HG03139 (cell line): ENCODE data around the gene GAPVD1.

ENCODE experiments used
- ATAC-seq: cut with Tn5 transposase; IDR thresholded peaks from one replicate; pipeline ENCODE4 v1.9.1; 2021; ENCODE audit not compliant: unreplicated experiment

Gene GAPVD1

DNA sequence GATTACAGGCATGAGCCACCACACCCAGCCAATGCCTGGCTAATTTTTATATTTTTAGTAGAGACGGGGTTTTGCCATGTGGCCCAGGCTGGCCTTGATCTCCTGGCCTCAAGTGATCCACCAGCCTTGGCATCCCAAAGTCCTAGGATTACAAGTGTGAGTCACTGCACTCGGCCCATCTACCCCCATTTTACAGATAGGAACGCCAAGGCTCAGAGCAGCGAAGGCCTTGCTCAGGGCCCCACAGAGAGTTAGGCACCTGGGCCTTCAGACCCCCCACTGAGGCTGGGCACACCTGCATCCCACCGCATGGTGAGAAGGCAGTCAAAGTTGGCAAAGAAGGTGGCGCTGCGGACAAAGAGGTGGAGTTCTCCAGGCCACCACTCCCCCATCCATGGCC is 143.1 kb downstream of the GAPVD1 start:
- no peak for ATAC-seq

DNA sequence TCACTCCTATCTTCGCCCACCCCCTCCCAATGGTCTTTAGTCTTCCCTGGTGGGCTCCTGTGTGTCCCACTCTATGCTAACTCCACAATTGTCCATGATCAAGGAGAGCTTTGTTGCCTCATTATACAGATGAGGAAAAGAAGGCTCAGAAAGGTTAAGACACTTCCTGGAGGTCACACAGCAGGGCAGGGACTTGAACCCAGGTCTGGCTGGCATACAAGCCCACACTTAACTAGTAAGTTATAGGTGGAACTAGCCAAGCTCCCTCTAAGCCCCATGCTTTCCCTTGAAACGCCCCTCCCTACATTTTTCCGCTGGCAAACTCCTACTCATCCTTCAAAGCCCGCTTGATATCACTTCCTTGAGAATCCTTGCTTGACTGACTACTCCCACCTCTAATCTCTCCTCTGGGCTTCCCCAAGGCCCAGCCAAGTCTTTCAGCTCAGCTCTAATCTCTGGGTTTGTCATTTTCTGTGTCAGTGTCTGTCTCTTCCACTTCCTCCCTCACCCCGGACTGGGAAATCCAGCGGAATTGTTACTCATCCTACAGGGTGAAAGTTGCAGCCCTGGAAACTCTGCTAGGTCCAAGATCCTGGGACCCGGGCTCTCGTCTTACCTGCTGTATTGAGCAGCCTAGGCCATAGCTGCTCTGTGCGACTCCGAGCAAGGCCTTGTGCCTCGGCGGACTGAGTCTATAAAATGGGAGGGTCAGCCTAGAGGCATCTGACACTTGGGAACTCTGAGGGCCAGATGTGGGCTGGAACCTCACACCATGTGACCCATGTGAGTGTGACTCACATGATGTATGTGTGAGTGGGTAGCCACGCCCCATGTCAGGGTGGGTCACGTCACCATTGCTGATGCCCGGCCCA is 144.5 kb downstream of the GAPVD1 start:
- ATAC-seq = no peak

DNA sequence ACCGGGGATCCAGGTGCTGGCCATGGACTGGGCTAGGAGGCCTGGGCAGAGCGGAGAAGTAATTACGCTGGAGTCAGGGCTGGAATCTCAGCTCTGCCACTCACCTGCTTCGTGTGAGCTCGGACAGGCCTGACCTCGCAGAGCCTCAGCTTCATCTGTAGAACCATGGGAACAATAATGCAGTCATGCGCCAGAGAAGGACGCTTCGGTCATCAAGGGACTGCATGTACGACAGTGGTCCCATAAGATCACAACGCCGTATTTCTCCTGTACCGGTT is 145.1 kb downstream of the GAPVD1 start:
- ATAC-seq = no peak

DNA sequence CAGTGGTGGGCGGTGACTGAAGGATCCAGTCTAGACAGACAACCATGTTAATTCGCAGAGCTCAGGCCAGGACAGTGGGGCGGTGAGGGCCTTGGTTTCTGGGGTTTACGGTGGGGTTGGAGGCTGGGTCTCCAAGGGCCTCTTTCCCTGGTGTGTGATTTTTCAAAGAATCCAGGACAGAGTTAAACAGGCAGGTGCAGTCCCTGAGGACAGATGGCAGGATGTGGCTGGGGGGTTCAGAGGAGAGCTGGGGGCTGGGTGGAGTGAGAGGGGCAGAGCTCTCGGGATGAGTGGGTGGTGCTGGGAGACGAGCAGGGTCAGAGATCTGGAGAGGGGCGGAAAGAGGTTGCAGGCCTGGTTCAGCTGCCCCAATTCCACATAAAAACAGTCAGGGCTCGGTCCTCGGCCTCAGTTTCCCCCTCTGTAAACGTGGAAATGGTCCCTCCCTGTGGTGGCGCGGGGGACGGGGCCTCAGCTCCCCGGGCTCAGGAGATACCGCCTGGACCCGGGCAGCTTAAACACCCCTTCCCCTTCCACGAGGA is 145.9 kb downstream of the GAPVD1 start:
- no peak for ATAC-seq

DNA sequence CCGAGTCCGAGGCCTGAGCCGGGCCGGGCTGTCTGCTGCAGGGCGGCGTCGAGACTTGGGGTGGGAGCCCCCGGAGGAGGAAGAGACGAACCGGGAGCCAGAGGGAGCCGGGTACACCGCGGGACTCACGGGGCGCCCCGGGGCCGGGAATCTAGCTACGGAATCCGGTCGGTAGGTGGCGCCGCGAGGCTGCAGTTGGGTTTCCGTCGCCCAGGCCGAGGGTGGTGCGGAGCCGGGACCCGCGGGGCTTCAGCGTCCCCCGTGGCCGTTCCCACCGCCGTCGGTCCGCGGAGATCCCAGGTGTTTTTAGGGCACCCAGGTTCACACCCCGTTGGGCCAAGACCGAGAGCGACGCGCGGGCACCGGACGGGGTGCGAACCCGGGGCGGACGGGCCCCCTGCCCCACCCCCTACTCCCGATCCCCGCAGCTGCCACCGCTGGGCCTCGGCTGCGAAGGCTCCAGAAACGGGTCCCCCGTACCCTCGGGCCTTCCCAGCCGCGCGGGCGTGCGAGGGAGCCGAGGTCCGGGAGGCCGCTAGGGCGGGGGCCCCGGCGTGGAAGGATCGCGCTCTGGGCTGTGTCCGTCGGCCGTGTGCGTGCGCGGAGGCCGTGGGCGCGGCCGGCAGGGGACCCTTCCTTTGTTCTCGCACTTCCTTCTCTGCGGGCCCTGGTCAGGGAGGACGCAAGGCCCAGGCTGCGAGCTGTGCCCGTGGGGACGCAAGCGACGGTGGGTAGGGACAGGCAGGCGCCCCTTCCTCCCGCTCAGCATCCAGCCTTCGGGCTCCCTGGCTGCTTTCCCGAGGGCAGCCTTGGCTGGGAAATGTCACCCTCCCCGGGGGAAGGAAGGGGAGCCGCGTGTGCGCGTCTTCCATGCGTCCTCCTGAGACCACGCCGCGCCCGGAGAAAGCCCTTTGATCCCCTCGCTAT is 146.6 kb downstream of the GAPVD1 start:
- ATAC-seq = no peak

DNA sequence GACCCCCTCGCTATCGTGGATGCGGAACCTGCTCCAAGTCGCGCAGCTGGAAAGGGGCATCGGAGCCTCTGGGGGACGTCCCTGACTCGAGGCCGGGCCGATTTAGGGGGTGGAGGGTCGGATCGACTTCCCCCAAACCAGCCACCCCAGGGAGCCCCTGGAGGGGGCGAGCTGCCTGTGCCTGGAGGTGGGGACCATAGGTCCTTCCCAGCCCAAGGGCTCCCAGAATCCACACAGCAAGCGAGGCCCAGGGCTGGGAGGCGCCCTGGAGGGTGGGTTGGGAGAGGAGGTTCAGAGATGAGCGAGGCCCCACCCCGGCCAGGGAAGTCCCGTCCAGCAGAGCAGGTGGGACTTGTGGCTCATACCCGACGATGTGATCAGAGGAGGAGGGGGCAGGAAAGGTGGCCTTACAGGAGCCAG is 147.6 kb downstream of the GAPVD1 start:
- no peak for ATAC-seq

DNA sequence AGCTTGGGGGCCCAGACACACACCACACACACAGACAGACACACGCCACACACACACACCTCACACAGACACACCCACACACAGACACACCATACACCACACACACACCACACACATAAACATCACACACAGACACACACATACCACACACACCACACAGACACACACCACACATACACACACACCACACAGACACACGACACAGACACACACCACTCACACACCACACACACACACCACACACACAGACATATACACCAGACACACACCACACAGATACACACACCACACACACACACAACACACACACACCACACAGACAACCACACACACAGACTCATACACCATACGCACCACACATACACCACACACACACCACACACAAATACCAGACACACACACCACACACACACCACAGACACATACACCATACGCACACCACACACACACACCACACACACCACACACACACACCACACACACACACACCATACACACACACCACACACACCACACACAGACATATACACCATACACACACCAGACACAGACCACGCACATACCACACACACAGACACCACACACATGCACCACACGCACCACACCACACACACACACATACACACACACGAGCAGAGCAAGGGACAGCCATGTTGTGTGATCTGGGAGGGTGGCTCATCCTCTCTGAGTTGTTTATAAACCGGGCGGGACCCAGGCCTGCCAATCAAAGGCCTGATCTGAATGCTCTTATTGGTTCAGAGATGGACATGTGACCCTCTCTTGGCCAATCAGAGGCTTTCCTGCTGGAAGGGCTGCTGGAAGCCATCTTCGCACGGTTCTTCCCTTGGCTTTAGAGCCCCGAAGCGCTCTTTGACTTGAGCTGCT is 148.3 kb downstream of the GAPVD1 start:
- no peak for ATAC-seq

DNA sequence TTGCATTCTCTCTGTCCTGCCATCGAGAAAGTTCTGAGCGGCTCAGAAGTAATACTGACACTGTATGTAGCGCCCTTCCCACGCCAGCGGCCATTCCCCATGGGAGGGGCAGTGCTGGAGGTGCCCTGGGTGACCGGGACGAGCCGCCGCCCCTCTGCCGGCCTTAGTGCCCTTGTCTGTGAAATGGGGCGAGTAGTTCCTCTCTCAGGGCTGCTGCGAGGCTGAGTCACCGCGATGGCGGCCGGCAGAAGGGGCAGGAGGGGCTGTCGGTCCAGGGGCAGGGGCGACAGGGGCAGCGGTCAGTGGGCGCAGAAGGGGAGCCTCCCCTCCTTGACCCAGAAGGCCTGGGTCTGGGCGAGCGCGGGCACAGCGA is 148.9 kb downstream of the GAPVD1 start:
- ATAC-seq = no peak

DNA sequence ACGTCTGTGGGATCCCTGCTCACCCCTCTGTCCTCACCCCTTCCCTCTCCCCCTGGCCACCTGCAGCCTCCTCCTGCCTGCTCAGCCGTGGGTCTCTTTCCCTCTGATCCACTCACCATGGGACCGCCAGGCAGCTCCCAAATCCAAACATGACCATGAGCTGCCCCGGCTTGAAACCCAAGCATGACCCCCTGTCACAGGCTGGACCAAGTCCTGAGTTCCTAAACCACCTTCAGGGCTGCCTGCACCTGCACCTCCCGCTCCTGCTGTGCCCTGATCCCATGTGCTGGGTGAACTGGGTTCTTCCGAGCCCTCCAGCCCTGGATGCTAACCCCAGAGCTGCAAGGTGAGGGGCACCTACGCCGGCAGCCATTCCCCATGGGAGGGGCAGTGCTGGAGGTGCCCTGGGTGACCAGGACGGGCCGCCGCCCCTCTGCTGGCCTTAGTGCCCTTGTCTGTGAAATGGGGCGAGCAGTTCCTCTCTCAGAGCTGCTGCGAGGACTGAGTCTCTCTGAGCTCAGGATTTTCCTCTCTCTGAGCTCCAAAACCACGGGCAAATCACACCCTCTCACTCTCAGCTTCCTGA is 149.6 kb downstream of the GAPVD1 start:
- ATAC-seq = no peak

DNA sequence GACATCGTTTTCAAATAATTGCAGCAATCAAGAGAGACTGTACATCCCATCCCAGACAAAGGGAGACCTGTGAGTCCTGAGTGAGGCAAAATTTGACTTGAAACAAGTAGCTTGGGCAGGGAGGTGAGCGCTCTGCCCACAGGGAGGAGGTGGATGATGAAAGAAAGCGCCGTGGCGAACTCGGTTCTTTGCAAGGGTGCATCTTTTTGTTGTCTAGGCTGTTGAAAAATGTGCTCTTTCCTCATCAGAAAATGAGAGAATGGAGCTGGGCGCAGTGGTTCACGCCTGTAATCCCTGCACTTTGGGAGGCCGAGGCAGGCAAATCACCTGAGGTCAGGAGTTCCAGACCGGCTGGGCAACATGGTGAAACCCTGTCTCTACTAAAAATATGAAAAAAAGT is 150.5 kb downstream of the GAPVD1 start:
- no peak for ATAC-seq

DNA sequence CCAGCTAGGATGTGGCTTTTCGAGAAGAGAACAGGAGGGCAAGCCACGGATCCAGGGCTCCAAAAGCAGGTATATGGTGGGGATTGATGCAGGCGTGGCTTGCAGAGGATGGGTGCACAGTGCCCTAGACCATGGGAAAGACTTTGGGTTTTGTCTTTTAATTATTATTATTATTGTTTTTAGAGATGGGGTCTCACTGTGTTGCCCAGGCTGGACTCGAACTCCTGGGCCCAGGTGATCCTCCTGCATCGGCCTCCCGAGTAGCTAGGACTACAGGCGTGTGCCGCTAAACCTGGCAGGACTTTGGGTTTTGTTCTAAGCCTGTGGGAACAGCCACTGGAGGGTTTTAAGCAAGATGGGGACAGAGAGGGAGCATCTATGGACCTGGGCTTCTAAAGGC is 152.0 kb downstream of the GAPVD1 start:
- no peak for ATAC-seq

DNA sequence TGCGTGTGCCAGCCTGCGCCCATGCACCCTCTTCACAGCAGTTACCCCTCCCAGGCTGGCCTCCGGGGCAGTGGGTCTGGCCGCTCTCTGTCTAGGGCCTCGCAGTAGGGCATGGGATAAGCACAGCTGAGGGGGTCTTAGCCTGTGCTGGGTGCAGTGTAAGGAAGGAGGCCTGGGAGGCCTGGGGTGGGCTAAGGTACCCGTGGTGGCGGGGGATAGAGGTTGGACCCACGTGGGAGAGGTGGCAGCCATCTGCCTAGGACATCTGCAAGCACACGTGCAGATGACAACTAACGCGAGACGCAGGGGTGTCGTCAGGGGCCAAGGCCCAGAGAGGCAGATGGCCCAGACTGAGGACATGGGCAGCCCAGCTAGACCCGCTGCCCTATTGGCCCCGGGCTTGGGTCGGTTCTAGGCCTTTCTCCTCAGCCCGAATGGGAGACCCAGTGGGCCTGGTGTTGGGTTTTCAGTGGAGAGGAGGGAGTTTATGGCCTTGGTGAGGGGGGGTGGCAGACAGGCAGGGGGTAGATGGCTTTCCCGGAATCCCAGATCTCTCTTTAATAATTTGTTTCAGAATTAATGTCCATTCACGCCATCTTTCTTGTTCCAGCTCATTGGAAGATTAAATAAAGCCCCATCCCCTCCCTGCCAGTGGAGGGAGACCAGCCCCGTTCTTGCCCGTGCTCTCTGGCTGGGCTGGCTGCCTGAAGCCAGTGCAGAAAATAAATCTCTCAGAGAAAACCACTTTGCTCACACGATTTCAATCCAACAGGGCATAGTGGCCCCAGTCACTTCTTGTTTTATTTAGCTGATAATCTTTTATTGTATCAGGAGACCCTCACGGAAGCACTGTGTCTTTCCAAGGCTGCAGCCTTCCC is 154.2 kb downstream of the GAPVD1 start:
- no peak for ATAC-seq

DNA sequence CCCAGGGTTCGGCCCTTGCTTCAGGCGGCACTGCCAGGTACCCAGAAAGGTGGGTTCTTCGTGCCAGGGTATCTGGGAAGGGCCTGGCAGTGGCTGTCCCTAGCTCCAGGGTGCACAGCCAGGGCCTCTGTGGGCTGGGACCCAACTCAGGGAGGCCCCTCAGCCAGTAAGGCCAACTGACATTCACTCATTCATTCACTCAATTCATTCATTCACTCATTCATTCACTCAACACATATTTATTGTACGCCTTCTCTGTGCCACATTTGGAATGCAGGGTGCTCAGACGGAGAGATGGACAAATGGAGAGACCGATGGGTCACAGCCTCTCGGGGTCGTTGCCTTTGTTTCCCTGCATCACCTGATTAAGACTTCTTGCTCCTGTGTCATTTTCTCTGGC is 154.9 kb downstream of the GAPVD1 start:
- no peak for ATAC-seq
